SK-N-SH (cell line): ENCODE data around the gene MRPL10. TPM values are rescaled to one million over a fixed set of nuclear protein-coding genes. Genes with fewer than 3 reads are reported as not detected.

Experiments used
- CTCF ChIA-PET: fragments of 300-600, 350-600 bp; formaldehyde crosslinking; extraction: SDS; loops from one replicate; lab custom pipeline; 2021; lab: Yijun Ruan, JAX
- POLR2A ChIA-PET: fragments of 350-600 bp; sonication (Branson Sonifier 250); formaldehyde crosslinking; extraction: SDS; loops from one replicate; lab custom pipeline; 2020; ENCODE audit warnings: antibody characterized with exemption, inconsistent platforms; lab: Yijun Ruan, JAX
- DNase-seq: peaks from one replicate; pipeline ENCODE4 v3.0.0; 2012
- H2AFZ ChIP-seq: fragments of 200-600 bp; sonication (generic); 2 replicates; pipeline ENCODE4 v1.8.1; 2016; ENCODE audit warnings: antibody characterized with exemption, mild to moderate bottlenecking, low read depth
- H3F3A ChIP-seq: fragments of 200-600 bp; sonication (generic); replicated peaks from 2 replicates; pipeline ENCODE3; 2016; ENCODE audit warnings: antibody characterized with exemption, mild to moderate bottlenecking; ENCODE audit not compliant: insufficient read depth
- H3K27ac ChIP-seq, 2 experiments: fragments of 200-500 bp in 1 of 2; fragments of 200-600 bp in 1 of 2; sonication (Bioruptor generic) in 1 of 2; sonication (generic), shearing (Covaris generic) in 1 of 2; 2 replicates each; pipeline versions ENCODE4 v1.5.1 to v1.6.1; 2014 to 2016; ENCODE audit warnings: low read depth in 2 of 2, inconsistent platforms in 1 of 2, low read length in 1 of 2, mild to moderate bottlenecking in 1 of 2, mixed read lengths in 1 of 2
- H3K27me3 ChIP-seq: fragments of 200-600 bp; sonication (generic), shearing (Covaris generic); 2 replicates; pipeline ENCODE4 v1.6.1; 2016; ENCODE audit warnings: mixed run types; ENCODE audit not compliant: insufficient read depth
- H3K36me3 ChIP-seq, 2 experiments: fragments of 200-500 bp in 1 of 2; fragments of 200-600 bp in 1 of 2; sonication (Bioruptor generic) in 1 of 2; sonication (generic) in 1 of 2; replicated peaks in 1 of 2; 2 replicates each; pipeline versions ENCODE3 to v1.5.1; 2014 to 2016; ENCODE audit warnings: low read length in 1 of 2, mild to moderate bottlenecking in 1 of 2; ENCODE audit not compliant: insufficient read depth in 2 of 2, control insufficient read depth in 1 of 2
- H3K4me1 ChIP-seq, 2 experiments: fragments of 200-500 bp in 1 of 2; fragments of 200-600 bp in 1 of 2; sonication (Bioruptor generic) in 1 of 2; sonication (generic), shearing (Covaris generic) in 1 of 2; 2 replicates each; pipeline versions ENCODE4 v1.5.1 to v1.6.1; 2014 to 2016; ENCODE audit warnings: low read depth in 1 of 2, low read length in 1 of 2, mixed run types in 1 of 2; ENCODE audit not compliant: insufficient read depth in 2 of 2, control insufficient read depth in 1 of 2
- H3K4me2 ChIP-seq: fragments of 200-600 bp; sonication (generic), shearing (Covaris generic); 2 replicates; pipeline ENCODE4 v1.6.1; 2017; ENCODE audit warnings: mixed run types
- H3K4me3 ChIP-seq, 2 experiments: fragments of 200-500 bp in 1 of 2; fragments of 200-600 bp in 1 of 2; sonication (Bioruptor generic) in 1 of 2; sonication (generic), shearing (Covaris generic) in 1 of 2; 2 replicates each; pipeline versions ENCODE4 v1.5.1 to v1.8.1; 2014 to 2016; ENCODE audit warnings: low read depth in 2 of 2, inconsistent platforms in 1 of 2, low read length in 1 of 2, mild to moderate bottlenecking in 1 of 2, mixed read lengths in 1 of 2, moderate library complexity in 1 of 2
- H3K79me2 ChIP-seq: fragments of 200-600 bp; sonication (generic); 2 replicates; pipeline ENCODE4 v1.8.1; 2017; ENCODE audit warnings: mild to moderate bottlenecking; ENCODE audit not compliant: insufficient read depth
- H3K9ac ChIP-seq: fragments of 200-600 bp; sonication (generic); 2 replicates; pipeline ENCODE4 v1.6.1; 2017; ENCODE audit warnings: mixed run types
- H3K9me2 ChIP-seq: fragments of 200-600 bp; sonication (generic); 2 replicates; pipeline ENCODE4 v1.6.1; 2017; ENCODE audit warnings: mixed run types
- H3K9me3 ChIP-seq: fragments of 200-600 bp; sonication (generic); 2 replicates; pipeline ENCODE4 v1.6.1; 2017; ENCODE audit warnings: mixed run types, mild to moderate bottlenecking, moderate library complexity
- H4K20me1 ChIP-seq: fragments of 200-600 bp; sonication (generic); 2 replicates; pipeline ENCODE4 v1.6.1; 2017; ENCODE audit warnings: mild to moderate bottlenecking, mixed run types; ENCODE audit not compliant: insufficient read depth
- ELF1 ChIP-seq: IDR thresholded peaks from 2 replicates; pipeline ENCODE4 v1.4.0; 2012
- EZH2phosphoT487 ChIP-seq: fragments of 200-600 bp; sonication (generic); IDR thresholded peaks from 2 replicates; pipeline ENCODE4 v1.6.1; 2017; ENCODE audit warnings: low read depth, mixed run types, mild to moderate bottlenecking, antibody characterized with exemption, moderate library complexity, borderline replicate concordance
- FOXJ3 ChIP-seq: sonication (generic); formaldehyde crosslinking; IDR thresholded peaks from 2 replicates; pipeline ENCODE4 v1.5.1; 2020; ENCODE audit warnings: mild to moderate bottlenecking, missing genetic modification reagents
- FOXM1 ChIP-seq: IDR thresholded peaks from 2 replicates; pipeline ENCODE4 v1.4.0; 2012; ENCODE audit warnings: low read depth, mild to moderate bottlenecking
- GABPA ChIP-seq: IDR thresholded peaks from 2 replicates; pipeline ENCODE4 v1.4.0; 2012; ENCODE audit warnings: low read depth, mild to moderate bottlenecking
- IRF3 ChIP-seq: fragments of 150-350 bp; IDR thresholded peaks from 2 replicates; pipeline ENCODE4 v1.6.1; 2016; ENCODE audit warnings: mild to moderate bottlenecking, low read depth, low read length
- REST ChIP-seq: IDR thresholded peaks from 2 replicates; pipeline ENCODE4 v1.6.1; 2012; ENCODE audit warnings: mild to moderate bottlenecking, low read depth, low read length, moderate library complexity
- RXRA ChIP-seq: IDR thresholded peaks from 2 replicates; pipeline ENCODE4 v1.4.0; 2012; ENCODE audit warnings: low read depth, mild to moderate bottlenecking, borderline replicate concordance
- TCF12 ChIP-seq: IDR thresholded peaks from 2 replicates; pipeline ENCODE4 v1.4.0; 2012
- TEAD4 ChIP-seq: IDR thresholded peaks from 2 replicates; pipeline ENCODE4 v1.4.0; 2012; ENCODE audit warnings: mild to moderate bottlenecking, borderline replicate concordance; ENCODE audit not compliant: insufficient read depth
- WGBS: methylation state at CpG from one replicate; pipeline ENCODE4 v1.1.6; 2017; ENCODE audit warnings: low lambda C conversion rate; 5-methylcytosine and 5-hydroxymethylcytosine counted together
- polyA plus RNA-seq, 3 experiments: library from polyadenylated mRNA; depleted of rRNA; stranded (reverse); fragments of >200 nt; gene quantifications; 2 replicates each; pipeline ENCODE4 v1.2.3, GENCODE V29; 2012
- TF ChIP-seq, protein P1 (sequence below): IDR thresholded peaks from 2 replicates; pipeline ENCODE4 v1.4.0; 2012; ENCODE audit warnings: low read depth, borderline replicate concordance
- TF ChIP-seq, protein P2 (sequence below): fragments of 150-350 bp; IDR thresholded peaks from 2 replicates; pipeline ENCODE4 v1.6.1; 2017; ENCODE audit warnings: antibody characterized with exemption, low read length, low read depth, borderline replicate concordance

MRPL10 gene
- polyA plus RNA-seq, 1 of the 3 experiments (the other 2 are of a cell fraction) = 136 TPM

DNA sequence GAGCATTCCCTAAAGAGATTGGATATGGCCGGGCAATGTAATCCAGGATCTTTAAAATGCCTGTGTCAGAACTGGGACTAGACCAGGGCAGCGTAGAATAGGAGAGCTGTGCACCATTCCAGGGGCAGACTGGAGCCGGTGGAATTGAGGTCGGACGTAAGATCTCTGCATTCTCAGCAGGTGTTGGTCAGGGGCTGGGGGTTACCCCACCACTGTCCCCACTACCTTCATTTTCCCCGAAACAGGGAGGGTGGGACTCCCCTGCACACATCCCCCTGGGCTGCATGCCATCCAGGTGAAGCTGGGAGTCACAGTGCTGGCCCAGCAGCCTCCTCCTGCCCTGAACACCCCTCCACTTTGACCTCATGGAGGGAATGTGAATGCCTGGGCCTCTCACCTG is 27.6 kb downstream of the MRPL10 start:
- WGBS = 47% methylated on average over 6 of the region's 6 CpGs
- H3K79me2 ChIP-seq = no peaks in the 10 kb centered on the region
- H4K20me1 ChIP-seq = no peaks in the 10 kb centered on the region
- H3K9me3 ChIP-seq = no peaks in the 10 kb centered on the region
- H3K27ac ChIP-seq = no peak overlapping the region
- H3K9me2 ChIP-seq = no peaks in the 10 kb centered on the region
- H3K4me1 ChIP-seq = no peaks in the 10 kb centered on the region
- 0 out of 2 replicates have a peak, but pooled peaks cover 14% of the 10 kb centered on the region for H3K27me3 ChIP-seq
- H3K4me3 ChIP-seq = no peak overlapping the region
- ChIA-PET CTCF (interaction anchor here (0.6 to 5.2 kb wide), 9 partner anchors 10 to 140 kb away, joined by 4 to 88 read pairs (median 20); partner anchors contain the start of genes LRRC46, MRPL10, OSBPL7 and TBX21), POLR2A (interaction anchor here (0.9 kb wide), 1 partner anchor 18 kb away, joined by 3 read pairs; the partner anchor contains the start of gene OSBPL7)
- H3K9ac ChIP-seq = no peak overlapping the region
- no peak overlapping the region for H3K4me2 ChIP-seq
- DNase-seq = peak; percentile 32
- no peak overlapping the region for H2AFZ ChIP-seq
- TF ChIP-seq IRF3 (no peak), ELF1 (no peak), GABPA (no peak), REST (no peak), EZH2phosphoT487 (no peak), FOXJ3 (CRISPR knock-in tag) (no peak), TCF12 (no peak), TEAD4 (no peak), RXRA (no peak), FOXM1 (no peak)
- TF ChIP-seq, protein P1, sequence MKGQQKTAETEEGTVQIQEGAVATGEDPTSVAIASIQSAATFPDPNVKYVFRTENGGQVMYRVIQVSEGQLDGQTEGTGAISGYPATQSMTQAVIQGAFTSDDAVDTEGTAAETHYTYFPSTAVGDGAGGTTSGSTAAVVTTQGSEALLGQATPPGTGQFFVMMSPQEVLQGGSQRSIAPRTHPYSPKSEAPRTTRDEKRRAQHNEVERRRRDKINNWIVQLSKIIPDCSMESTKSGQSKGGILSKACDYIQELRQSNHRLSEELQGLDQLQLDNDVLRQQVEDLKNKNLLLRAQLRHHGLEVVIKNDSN = no peak
- TF ChIP-seq, protein P2, sequence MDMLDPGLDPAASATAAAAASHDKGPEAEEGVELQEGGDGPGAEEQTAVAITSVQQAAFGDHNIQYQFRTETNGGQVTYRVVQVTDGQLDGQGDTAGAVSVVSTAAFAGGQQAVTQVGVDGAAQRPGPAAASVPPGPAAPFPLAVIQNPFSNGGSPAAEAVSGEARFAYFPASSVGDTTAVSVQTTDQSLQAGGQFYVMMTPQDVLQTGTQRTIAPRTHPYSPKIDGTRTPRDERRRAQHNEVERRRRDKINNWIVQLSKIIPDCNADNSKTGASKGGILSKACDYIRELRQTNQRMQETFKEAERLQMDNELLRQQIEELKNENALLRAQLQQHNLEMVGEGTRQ = no peak
- TF ChIP-seq, all 33 proteins: peak for 0
- H3K36me3 ChIP-seq = peaks cover 0 to 21% of the 10 kb centered on the region in 2 experiments
- no peaks in the 10 kb centered on the region for H3F3A ChIP-seq
